SU-DHL-6 (cell line): ENCODE measurements around the gene ABCA13.

Experiments
- EZH2phosphoT487 ChIP-seq: fragments of 200-600 bp; sonication (generic), shearing (Covaris generic); conservative IDR thresholded peaks from 2 replicates; pipeline ENCODE4 v1.6.1; 2018; ENCODE audit warnings: mild to moderate bottlenecking, antibody characterized with exemption, low read length, moderate library complexity, mixed read lengths
- TF ChIP-seq, protein P1 (sequence below): fragments of 200-600 bp; sonication (generic); IDR thresholded peaks from one replicate; pipeline ENCODE4 v1.5.1; 2017; ENCODE audit warnings: antibody characterized with exemption, mild to moderate bottlenecking, low read length, moderate library complexity; ENCODE audit not compliant: insufficient read depth, poor library complexity, severe bottlenecking

DNA sequence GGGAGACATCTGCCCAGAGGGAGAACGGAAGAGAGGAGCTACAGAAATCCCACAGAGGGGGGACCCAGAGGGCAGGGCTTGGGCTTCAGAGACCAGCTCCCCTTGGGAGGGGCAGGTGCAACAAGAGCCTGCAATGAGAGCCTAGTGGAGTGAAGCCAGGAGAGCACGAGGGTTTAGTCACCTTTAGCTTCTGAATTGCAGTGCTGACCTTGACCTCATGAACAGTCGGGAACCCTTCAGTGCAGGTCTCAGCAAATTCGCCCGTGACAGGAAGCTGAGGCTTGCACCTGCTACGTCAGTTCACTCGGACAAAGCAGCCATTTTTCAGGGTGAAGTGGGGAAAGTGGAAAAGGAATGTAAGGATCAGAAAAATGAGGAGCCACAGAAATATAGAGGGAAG, 446.2 kb downstream of the ABCA13 start:
- TF ChIP-seq, protein P1, sequence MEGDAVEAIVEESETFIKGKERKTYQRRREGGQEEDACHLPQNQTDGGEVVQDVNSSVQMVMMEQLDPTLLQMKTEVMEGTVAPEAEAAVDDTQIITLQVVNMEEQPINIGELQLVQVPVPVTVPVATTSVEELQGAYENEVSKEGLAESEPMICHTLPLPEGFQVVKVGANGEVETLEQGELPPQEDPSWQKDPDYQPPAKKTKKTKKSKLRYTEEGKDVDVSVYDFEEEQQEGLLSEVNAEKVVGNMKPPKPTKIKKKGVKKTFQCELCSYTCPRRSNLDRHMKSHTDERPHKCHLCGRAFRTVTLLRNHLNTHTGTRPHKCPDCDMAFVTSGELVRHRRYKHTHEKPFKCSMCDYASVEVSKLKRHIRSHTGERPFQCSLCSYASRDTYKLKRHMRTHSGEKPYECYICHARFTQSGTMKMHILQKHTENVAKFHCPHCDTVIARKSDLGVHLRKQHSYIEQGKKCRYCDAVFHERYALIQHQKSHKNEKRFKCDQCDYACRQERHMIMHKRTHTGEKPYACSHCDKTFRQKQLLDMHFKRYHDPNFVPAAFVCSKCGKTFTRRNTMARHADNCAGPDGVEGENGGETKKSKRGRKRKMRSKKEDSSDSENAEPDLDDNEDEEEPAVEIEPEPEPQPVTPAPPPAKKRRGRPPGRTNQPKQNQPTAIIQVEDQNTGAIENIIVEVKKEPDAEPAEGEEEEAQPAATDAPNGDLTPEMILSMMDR, result no peak
- TF ChIP-seq EZH2phosphoT487, result no peak
